Stimulated activated effector memory CD8-positive, alpha-beta T cell treated with anti-CD3 and anti-CD28 coated beads, Interleukin-12 subunit alpha, Interleukin-12 subunit beta, amount 100 ng/mL, for 72 hours (primary cell): ENCODE measurements around the gene POLR2J.
A peak's percentile ranks its signal among the peaks of the same experiment; 100 is the strongest.
"Not testable (repeated sequence)": the region's sequence is repeated elsewhere in the genome, so short reads cannot be mapped to it uniquely, and the experiment has no call there.

Source experiments
- ATAC-seq: fragments of 150-1000 bp; cut with Tn5 transposase; 2 replicates; pipeline ENCODE4 v1.10.0; 2021
- DNase-seq, 2 donors: peaks; one replicate each; pipeline ENCODE4 v3.0.0; 2021 to 2022; ENCODE audit warnings: low spot score in 2 of 2
- H3K27ac Mint-ChIP-seq: one replicate; pipeline ENCODE4 v1.8.0; 2022; ENCODE audit warnings: mild to moderate bottlenecking, mixed read lengths
- H3K36me3 Mint-ChIP-seq: one replicate; pipeline ENCODE4 v1.8.0; 2022; ENCODE audit warnings: mild to moderate bottlenecking, mixed read lengths
- H3K4me1 Mint-ChIP-seq: one replicate; pipeline ENCODE4 v1.8.0; 2022; ENCODE audit warnings: mixed read lengths
- H3K4me3 Mint-ChIP-seq: one replicate; pipeline ENCODE4 v1.8.0; 2022; ENCODE audit warnings: mild to moderate bottlenecking, mixed read lengths
- H3K9me3 Mint-ChIP-seq: one replicate; pipeline ENCODE4 v1.8.0; 2022; ENCODE audit warnings: mixed read lengths

The POLR2J gene

DNA sequence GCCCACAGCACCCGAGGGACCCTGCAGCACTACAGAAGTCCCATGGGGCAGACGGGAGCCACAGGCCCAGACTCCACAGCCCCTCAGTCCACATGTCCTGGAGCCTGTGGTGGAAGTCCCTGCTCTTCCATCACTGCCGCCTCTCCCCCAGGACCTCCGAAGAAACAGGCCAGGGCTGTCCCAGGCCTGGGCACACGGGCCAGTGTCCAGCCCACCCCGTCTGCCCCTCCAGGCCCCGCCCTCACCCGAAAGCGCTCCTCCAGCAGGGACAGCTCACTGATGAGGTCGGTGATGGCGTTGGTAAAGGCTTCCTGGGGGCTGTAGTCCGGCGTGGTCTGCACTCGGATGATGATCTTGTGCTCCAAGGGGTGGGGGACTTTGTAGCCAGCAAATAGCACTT, 4.6 kb downstream of the POLR2J start:
- peak in 1 of 2 donors; percentile 1 for DNase-seq
- H3K36me3 Mint-ChIP-seq = peaks cover 32% of the 10 kb centered on the region
- H3K9me3 Mint-ChIP-seq, H3K4me1 Mint-ChIP-seq, H3K4me3 Mint-ChIP-seq, H3K27ac Mint-ChIP-seq, ATAC-seq: not testable (repeated sequence)

- DNase-seq (peak in 1 of 2 donors; percentile 1), ATAC-seq (no peak)
- no peaks in the 10 kb centered on the region for H3K9me3 Mint-ChIP-seq
- peaks cover 38% of the 10 kb centered on the region for H3K36me3 Mint-ChIP-seq
- H3K27ac Mint-ChIP-seq = no peak overlapping the region
- H3K4me3 Mint-ChIP-seq = no peak overlapping the region
- H3K4me1 Mint-ChIP-seq = peaks cover 5% of the 10 kb centered on the region
Measured at GRCh38 chr7:102473271-102473991, 5.3 kb downstream of the POLR2J start.

DNA sequence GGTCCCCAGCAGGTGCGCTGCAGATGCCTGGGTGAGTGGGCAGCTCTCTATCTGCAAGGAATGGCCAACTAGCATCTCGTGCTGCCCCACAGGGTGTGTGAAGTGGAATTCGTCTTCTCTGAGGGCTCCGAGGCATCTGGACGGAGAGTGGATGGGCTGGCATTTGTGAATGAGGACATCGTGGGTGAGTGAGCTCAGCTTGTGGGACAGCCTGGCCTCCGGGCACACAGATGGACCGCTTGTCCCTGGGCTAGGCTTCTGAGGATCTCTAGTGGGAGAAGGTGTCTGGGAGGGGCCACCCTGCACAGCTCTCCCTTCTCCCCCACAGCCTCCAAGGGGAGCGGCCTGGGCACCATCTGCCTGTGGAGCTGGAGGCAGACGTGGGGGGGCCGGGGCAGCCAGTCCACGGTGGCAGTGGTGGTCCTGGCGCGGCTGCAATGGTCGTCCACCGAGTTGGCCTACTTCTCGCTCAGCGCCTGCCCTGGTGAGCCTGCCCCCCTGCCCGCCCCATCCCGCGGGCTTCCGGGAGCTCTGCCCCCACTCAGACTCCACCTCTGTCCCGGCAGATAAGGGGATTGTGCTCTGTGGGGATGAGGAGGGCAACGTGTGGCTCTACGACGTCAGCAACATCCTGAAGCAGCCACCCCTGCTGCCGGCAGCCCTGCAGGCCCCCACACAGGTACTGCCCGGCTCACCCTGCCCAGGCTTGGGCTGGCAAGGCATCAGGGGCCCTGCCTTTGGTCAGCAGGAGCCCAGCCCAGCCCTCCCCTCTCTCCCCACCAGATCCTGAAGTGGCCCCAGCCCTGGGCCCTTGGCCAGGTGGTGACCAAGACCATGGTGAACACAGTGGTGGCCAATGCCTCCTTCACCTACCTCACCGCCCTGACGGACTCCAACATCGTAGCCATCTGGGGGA, 6.3 kb downstream of the POLR2J start:
- no peak for ATAC-seq
- H3K27ac Mint-ChIP-seq = peak overlapping the region; percentile 48
- no peak overlapping the region for H3K4me3 Mint-ChIP-seq
- no peaks in the 10 kb centered on the region for H3K9me3 Mint-ChIP-seq
- peaks cover 38% of the 10 kb centered on the region for H3K36me3 Mint-ChIP-seq
- DNase-seq = no peak
- peaks cover 5% of the 10 kb centered on the region for H3K4me1 Mint-ChIP-seq

GRCh38 chr7:102471791-102472125, 7.0 kb downstream of the POLR2J start:
- Mint-ChIP-seq H3K9me3 (no peaks in the 10 kb centered on the region), H3K4me1 (peaks cover 8% of the 10 kb centered on the region), H3K27ac (peak overlapping the region; percentile 48), H3K4me3 (no peak overlapping the region), H3K36me3 (peaks cover 42% of the 10 kb centered on the region)
- ATAC-seq = no peak
- DNase-seq = no peak

DNA sequence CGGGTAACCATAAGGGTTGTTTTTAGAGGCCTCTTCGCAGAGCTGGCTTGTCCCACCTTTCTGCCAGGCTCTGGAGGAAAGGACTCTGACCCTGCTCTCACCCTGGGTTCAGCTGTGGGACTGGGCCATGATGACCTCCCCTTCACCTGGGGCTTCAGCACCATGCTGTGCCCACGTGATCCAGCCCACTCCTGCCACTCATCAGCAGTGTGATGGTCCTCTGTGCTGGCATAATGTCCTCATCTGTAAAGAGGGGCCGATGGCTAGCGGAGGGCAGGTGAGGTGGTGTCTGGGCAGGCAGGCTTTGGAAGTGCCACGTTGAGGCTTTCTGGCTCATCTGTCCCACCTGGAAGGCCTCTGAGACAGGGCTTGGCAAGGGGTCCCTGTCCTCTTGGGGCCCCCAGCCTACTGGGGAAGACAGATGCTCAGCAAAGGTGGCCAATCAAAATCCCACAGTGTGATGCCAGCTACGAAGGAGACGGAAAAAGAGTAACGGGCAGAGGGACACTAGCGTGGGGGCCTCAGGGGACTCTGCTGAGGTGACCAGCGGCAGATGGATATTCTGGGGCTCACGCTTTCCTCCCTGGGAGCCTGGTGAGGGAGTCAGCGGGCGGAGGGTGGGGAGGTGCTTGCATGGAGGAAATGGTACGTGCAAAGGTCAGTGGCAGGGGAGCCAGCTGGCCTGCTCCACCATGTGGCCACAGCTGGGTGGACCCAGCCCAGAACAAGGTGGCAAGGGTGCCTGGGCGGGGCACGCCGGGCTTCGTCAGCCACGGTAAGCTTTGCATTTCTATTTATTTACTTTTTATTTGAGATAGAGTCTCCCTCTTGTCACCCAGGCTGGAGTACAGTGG, 8.5 kb downstream of the POLR2J start:
- Mint-ChIP-seq H3K4me3 (no peak overlapping the region), H3K9me3 (no peaks in the 10 kb centered on the region), H3K36me3 (peaks cover 47% of the 10 kb centered on the region), H3K4me1 (peaks cover 19% of the 10 kb centered on the region), H3K27ac (no peak overlapping the region)
- ATAC-seq (no peak), DNase-seq (no peak)

GRCh38 chr7:102469351-102469971, 9.3 kb downstream of the POLR2J start:
- Mint-ChIP-seq H3K4me1 (peaks cover 19% of the 10 kb centered on the region), H3K9me3 (no peaks in the 10 kb centered on the region), H3K36me3 (peaks cover 47% of the 10 kb centered on the region), H3K4me3 (no peak overlapping the region), H3K27ac (no peak overlapping the region)
- no peak for DNase-seq
- no peak for ATAC-seq

GRCh38 chr7:102468478-102469350, 10.0 kb downstream of the POLR2J start:
- Mint-ChIP-seq H3K4me1 (peaks cover 26% of the 10 kb centered on the region), H3K4me3 (no peak overlapping the region), H3K36me3 (peaks cover 45% of the 10 kb centered on the region), H3K27ac (no peak overlapping the region), H3K9me3 (no peaks in the 10 kb centered on the region)
- no peak for ATAC-seq
- DNase-seq = no peak

GRCh38 chr7:102467581-102468477, 10.9 kb downstream of the POLR2J start:
- Mint-ChIP-seq H3K27ac (no peak overlapping the region), H3K4me3 (no peak overlapping the region), H3K36me3 (peaks cover 38% of the 10 kb centered on the region), H3K4me1 (peaks cover 30% of the 10 kb centered on the region), H3K9me3 (no peaks in the 10 kb centered on the region)
- ATAC-seq (no peak), DNase-seq (no peak)

DNA sequence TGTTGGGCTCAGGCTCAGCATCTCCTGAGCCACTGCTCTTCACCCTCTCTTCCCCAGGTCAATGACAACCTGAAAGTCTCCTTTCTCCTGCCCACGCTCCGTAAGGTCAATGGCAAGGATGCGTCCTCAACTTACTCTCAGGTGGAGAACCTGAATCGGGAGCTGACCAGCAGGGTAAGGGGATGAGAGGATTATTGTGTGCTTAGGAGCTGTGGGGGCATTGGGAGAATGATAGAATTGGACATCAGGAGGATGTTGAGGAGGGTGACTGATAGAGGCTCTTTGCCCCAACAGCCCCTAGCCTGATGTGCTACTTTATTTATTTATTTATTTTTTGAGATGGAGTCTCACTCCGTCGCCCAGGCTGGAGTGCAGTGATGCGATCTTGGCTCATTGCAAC, 12.6 kb downstream of the POLR2J start:
- DNase-seq = no peak
- no peaks in the 10 kb centered on the region for H3K9me3 Mint-ChIP-seq
- H3K36me3 Mint-ChIP-seq = peaks cover 31% of the 10 kb centered on the region
- no peak overlapping the region for H3K27ac Mint-ChIP-seq
- H3K4me1 Mint-ChIP-seq = peaks cover 37% of the 10 kb centered on the region
- no peak for ATAC-seq
- H3K4me3 Mint-ChIP-seq = peak overlapping the region; percentile 88

- Mint-ChIP-seq H3K4me3 (peak within 1 kb of the TSS; percentile 88), H3K4me1 (peaks cover 37% of the 10 kb centered on the region), H3K9me3 (no peaks in the 10 kb centered on the region), H3K36me3 (peaks cover 23% of the 10 kb centered on the region), H3K27ac (peak within 1 kb of the TSS; percentile 90)
- DNase-seq (peak; percentile 97 to 98), ATAC-seq (peak; percentile 96)
Measured at GRCh38 chr7:102464577-102465280, 14.0 kb downstream of the POLR2J start, which contains the start of the genes ALKBH4 and LRWD1. Gene ALKBH4, minus strand, starts transcription at chr7:102464863. Its CDS starts 27 bp downstream, at chr7:102464836. Gene LRWD1, plus strand, starts transcription at chr7:102464984. Its CDS starts 97 bp downstream, at chr7:102465081.

- Mint-ChIP-seq H3K27ac (peak overlapping the region; percentile 90), H3K9me3 (no peaks in the 10 kb centered on the region), H3K4me1 (peaks cover 37% of the 10 kb centered on the region), H3K36me3 (peaks cover 27% of the 10 kb centered on the region), H3K4me3 (peak overlapping the region; percentile 88)
- no peak for ATAC-seq
- no peak for DNase-seq
Measured at GRCh38 chr7:102463841-102464576, 14.7 kb downstream of the POLR2J start.

DNA sequence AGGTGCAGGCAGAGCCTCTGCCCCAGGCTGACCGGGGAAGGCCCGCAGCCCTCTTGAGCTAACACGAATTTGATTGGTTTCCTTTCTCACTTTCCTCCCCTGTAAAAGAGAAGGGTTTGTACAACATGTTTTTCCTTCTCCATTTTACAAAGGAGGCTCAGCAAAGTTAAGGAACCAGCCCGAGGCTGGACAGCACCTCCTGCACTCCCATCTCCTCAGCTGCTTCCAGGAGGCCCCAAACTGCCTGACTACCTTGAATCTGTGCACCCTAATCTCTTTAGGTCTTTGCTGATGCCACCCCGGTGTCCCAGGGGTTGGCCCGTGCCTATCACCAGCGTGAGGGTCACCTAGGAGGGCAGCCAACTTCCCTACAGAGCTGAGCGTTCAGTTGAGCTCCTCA, 18.3 kb downstream of the POLR2J start:
- ATAC-seq (no peak), DNase-seq (no peak)
- H3K9me3 Mint-ChIP-seq = no peaks in the 10 kb centered on the region
- H3K36me3 Mint-ChIP-seq = peaks cover 42% of the 10 kb centered on the region
- peak overlapping the region; percentile 72 for H3K27ac Mint-ChIP-seq
- peaks cover 23% of the 10 kb centered on the region for H3K4me1 Mint-ChIP-seq
- H3K4me3 Mint-ChIP-seq = no peak overlapping the region
